ENCODE measurements around the gene OR2G3.

DNA sequence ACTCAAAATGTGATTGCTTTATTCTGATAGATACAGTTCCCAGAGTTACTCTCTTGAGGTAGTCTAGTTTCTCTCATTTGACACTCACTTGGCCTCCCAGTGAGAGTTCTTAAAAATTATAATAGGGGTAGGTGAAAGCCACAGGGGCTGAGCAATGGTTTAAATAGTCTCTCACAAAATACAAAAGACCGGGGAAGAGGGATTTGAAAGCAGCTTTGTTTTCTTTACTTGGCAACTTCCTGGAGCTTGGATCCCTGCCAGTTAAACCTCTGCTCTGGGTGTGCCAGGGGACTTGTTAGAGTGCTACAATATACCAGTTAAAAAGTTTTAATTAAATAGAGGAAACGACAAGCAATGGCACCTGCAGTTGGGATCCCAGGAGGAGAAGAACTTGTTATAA, 42.5 kb downstream of the OR2G3 start:
- TF ChIP-seq POLR2A (IDR thresholded peaks at IDR 0.05; ENCODE audit: control extremely low read depth in 1 of 2, low read depth in 2 of 2, low read length in 2 of 2) = no peak
- TF ChIP-seq, protein P1, sequence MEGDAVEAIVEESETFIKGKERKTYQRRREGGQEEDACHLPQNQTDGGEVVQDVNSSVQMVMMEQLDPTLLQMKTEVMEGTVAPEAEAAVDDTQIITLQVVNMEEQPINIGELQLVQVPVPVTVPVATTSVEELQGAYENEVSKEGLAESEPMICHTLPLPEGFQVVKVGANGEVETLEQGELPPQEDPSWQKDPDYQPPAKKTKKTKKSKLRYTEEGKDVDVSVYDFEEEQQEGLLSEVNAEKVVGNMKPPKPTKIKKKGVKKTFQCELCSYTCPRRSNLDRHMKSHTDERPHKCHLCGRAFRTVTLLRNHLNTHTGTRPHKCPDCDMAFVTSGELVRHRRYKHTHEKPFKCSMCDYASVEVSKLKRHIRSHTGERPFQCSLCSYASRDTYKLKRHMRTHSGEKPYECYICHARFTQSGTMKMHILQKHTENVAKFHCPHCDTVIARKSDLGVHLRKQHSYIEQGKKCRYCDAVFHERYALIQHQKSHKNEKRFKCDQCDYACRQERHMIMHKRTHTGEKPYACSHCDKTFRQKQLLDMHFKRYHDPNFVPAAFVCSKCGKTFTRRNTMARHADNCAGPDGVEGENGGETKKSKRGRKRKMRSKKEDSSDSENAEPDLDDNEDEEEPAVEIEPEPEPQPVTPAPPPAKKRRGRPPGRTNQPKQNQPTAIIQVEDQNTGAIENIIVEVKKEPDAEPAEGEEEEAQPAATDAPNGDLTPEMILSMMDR (IDR thresholded peaks at IDR 0.05; ENCODE audit: control extremely low read depth in 1 of 3, insufficient read depth in 1 of 3, low read depth in 1 of 3, low read length in 3 of 3) = no peak
- no peak for TF ChIP-seq POLR2AphosphoS5 (IDR thresholded peaks at IDR 0.05; ENCODE audit: low read depth, low read length)
- TF ChIP-seq RAD21 (IDR thresholded peaks at IDR 0.05 in 1 of 2, conservative IDR thresholded peaks at IDR 0.05 in 1 of 2; ENCODE audit: low read depth in 2 of 2, low read length in 2 of 2) = no peak
- TF ChIP-seq, protein P2, sequence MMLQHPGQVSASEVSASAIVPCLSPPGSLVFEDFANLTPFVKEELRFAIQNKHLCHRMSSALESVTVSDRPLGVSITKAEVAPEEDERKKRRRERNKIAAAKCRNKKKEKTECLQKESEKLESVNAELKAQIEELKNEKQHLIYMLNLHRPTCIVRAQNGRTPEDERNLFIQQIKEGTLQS (IDR thresholded peaks at IDR 0.05; ENCODE audit: insufficient read depth, low read depth, low read length) = no peak
- no peak for TF ChIP-seq EP300 (IDR thresholded peaks at IDR 0.05; ENCODE audit: borderline replicate concordance in 1 of 2, low read depth in 2 of 2, low read length in 2 of 2)
- no peak for TF ChIP-seq BACH1 (IDR thresholded peaks at IDR 0.05; ENCODE audit: low read length)
- TF ChIP-seq JUND (IDR thresholded peaks at IDR 0.05; ENCODE audit: low read length) = no peak
- TF ChIP-seq SP2 (IDR thresholded peaks at IDR 0.05; ENCODE audit: low read length) = no peak

Measured in H1 (cell line).